Panc1 (cell line): ENCODE results near the gene SARNP.

Experiments used
- POLR2AphosphoS5 ChIP-seq: IDR thresholded peaks from 2 replicates; pipeline ENCODE4 v1.6.1; 2012; ENCODE audit warnings: mild to moderate bottlenecking, low read depth, low read length, moderate library complexity
- TF ChIP-seq, protein P1 (sequence below): fragments of 450-650 bp; IDR thresholded peaks from 2 replicates; pipeline ENCODE4 v1.5.1; 2017; ENCODE audit warnings: mild to moderate bottlenecking
- TF ChIP-seq, protein P2 (sequence below), 2 experiments: IDR thresholded peaks; 2 replicates each; pipeline ENCODE4 v1.6.1; 2011 to 2012; ENCODE audit warnings: low read depth in 2 of 2, control low read depth in 1 of 2, low read length in 1 of 2, mild to moderate bottlenecking in 1 of 2, moderate library complexity in 1 of 2; ENCODE audit not compliant: insufficient read depth in 1 of 2

DNA sequence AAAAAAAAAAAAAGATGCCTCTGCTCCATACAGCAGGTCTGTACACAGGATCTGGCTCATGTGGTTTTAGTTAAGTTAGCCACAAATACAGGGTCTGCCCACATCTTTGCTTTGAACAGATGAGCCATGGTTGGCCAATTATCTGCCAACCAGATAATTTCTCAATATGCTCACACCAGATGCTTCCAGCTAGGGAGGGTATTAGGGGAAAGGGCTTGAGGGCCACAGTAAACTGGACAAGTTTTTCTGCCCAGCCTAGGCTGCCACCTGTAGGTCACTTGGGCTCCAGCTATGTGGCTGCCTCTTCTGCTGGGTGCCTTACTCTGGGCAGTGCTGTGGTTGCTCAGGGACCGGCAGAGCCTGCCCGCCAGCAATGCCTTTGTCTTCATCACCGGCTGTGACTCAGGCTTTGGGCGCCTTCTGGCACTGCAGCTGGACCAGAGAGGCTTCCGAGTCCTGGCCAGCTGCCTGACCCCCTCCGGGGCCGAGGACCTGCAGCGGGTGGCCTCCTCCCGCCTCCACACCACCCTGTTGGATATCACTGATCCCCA lies 96.6 kb downstream of the SARNP start:
- TF ChIP-seq, protein P1, sequence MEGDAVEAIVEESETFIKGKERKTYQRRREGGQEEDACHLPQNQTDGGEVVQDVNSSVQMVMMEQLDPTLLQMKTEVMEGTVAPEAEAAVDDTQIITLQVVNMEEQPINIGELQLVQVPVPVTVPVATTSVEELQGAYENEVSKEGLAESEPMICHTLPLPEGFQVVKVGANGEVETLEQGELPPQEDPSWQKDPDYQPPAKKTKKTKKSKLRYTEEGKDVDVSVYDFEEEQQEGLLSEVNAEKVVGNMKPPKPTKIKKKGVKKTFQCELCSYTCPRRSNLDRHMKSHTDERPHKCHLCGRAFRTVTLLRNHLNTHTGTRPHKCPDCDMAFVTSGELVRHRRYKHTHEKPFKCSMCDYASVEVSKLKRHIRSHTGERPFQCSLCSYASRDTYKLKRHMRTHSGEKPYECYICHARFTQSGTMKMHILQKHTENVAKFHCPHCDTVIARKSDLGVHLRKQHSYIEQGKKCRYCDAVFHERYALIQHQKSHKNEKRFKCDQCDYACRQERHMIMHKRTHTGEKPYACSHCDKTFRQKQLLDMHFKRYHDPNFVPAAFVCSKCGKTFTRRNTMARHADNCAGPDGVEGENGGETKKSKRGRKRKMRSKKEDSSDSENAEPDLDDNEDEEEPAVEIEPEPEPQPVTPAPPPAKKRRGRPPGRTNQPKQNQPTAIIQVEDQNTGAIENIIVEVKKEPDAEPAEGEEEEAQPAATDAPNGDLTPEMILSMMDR: peak; percentile 88
- TF ChIP-seq, protein P2, sequence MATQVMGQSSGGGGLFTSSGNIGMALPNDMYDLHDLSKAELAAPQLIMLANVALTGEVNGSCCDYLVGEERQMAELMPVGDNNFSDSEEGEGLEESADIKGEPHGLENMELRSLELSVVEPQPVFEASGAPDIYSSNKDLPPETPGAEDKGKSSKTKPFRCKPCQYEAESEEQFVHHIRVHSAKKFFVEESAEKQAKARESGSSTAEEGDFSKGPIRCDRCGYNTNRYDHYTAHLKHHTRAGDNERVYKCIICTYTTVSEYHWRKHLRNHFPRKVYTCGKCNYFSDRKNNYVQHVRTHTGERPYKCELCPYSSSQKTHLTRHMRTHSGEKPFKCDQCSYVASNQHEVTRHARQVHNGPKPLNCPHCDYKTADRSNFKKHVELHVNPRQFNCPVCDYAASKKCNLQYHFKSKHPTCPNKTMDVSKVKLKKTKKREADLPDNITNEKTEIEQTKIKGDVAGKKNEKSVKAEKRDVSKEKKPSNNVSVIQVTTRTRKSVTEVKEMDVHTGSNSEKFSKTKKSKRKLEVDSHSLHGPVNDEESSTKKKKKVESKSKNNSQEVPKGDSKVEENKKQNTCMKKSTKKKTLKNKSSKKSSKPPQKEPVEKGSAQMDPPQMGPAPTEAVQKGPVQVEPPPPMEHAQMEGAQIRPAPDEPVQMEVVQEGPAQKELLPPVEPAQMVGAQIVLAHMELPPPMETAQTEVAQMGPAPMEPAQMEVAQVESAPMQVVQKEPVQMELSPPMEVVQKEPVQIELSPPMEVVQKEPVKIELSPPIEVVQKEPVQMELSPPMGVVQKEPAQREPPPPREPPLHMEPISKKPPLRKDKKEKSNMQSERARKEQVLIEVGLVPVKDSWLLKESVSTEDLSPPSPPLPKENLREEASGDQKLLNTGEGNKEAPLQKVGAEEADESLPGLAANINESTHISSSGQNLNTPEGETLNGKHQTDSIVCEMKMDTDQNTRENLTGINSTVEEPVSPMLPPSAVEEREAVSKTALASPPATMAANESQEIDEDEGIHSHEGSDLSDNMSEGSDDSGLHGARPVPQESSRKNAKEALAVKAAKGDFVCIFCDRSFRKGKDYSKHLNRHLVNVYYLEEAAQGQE (IDR thresholded peaks at IDR 0.05; ENCODE audit: insufficient read depth in 1 of 2, low read depth in 2 of 2, low read length in 1 of 2): no peak
- TF ChIP-seq POLR2AphosphoS5: no peak; the same call in 1 of the 2 replicates
